ENCODE data around the gene TAX1BP1.

TAX1BP1 gene

GRCh38 chr7:27871086-27871485 lies 131.1 kb downstream of the TAX1BP1 start:
- in situ Hi-C loops (cut with MboI; ENCODE audit: low pct_unique_long_range_greater_than_20kb, low sequenced_read_pairs) = no loop called here
- DNase-seq = no peak

GRCh38 chr7:27871866-27872265 lies 131.9 kb downstream of the TAX1BP1 start:
- DNase-seq = no peak
- in situ Hi-C loops (cut with MboI; ENCODE audit: low pct_unique_long_range_greater_than_20kb, low sequenced_read_pairs) = no loop called here

- no peak for DNase-seq
- in situ Hi-C loops (cut with MboI; ENCODE audit: low pct_unique_long_range_greater_than_20kb, low sequenced_read_pairs) = no loop called here
Observed at GRCh38 chr7:27872356-27873275, 132.7 kb downstream of the TAX1BP1 start.

- in situ Hi-C loops (cut with MboI; ENCODE audit: low pct_unique_long_range_greater_than_20kb, low sequenced_read_pairs) = no loop called here
- no peak for DNase-seq
Observed at GRCh38 chr7:27873981-27874957, 134.3 kb downstream of the TAX1BP1 start.

GRCh38 chr7:27875061-27875460 lies 135.1 kb downstream of the TAX1BP1 start:
- in situ Hi-C loops (cut with MboI; ENCODE audit: low pct_unique_long_range_greater_than_20kb, low sequenced_read_pairs) = no loop called here
- DNase-seq = no peak

GRCh38 chr7:27875832-27876231 lies 135.9 kb downstream of the TAX1BP1 start:
- DNase-seq = no peak
- in situ Hi-C loops (cut with MboI; ENCODE audit: low pct_unique_long_range_greater_than_20kb, low sequenced_read_pairs) = no loop called here

GRCh38 chr7:27876756-27877155 lies 136.8 kb downstream of the TAX1BP1 start:
- DNase-seq = no peak
- in situ Hi-C loops (cut with MboI; ENCODE audit: low pct_unique_long_range_greater_than_20kb, low sequenced_read_pairs) = no loop called here

Data from KBM-7 (cell line).